PC-3 (cell line): Measurements from ENCODE around the gene GPC6.

Experiments
- EZH2 ChIP-seq: fragments of 300-600 bp; sonication (generic); IDR thresholded peaks from one replicate; pipeline ENCODE4 v1.6.1; 2017; ENCODE audit warnings: antibody characterized with exemption, mild to moderate bottlenecking, low read length; ENCODE audit not compliant: unreplicated experiment
- TF ChIP-seq, protein P1 (sequence below): fragments of 300-600 bp; sonication (generic); conservative IDR thresholded peaks from 2 replicates; pipeline ENCODE4 v1.5.1; 2017; ENCODE audit warnings: antibody characterized with exemption, low read depth, mild to moderate bottlenecking, low read length

DNA sequence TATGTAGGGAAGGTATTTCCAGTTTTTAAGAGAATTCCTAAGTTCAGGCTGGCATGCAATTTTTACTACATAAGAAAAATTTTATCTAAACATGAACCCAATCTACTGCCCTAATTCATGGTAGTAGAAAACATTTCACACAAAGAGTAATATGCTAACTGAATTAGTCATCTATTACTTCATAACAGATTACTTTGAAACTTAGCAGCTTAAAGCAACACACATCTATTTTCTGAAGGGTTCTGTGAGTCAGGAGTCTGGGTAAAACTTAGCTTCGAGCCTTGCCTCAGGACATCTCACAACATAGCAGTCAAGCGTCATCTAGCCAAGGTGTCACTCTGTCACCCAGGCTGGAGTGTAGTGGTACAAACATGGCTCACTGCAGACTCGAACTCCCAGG, 715.4 kb downstream of the GPC6 start:
- TF ChIP-seq, protein P1, sequence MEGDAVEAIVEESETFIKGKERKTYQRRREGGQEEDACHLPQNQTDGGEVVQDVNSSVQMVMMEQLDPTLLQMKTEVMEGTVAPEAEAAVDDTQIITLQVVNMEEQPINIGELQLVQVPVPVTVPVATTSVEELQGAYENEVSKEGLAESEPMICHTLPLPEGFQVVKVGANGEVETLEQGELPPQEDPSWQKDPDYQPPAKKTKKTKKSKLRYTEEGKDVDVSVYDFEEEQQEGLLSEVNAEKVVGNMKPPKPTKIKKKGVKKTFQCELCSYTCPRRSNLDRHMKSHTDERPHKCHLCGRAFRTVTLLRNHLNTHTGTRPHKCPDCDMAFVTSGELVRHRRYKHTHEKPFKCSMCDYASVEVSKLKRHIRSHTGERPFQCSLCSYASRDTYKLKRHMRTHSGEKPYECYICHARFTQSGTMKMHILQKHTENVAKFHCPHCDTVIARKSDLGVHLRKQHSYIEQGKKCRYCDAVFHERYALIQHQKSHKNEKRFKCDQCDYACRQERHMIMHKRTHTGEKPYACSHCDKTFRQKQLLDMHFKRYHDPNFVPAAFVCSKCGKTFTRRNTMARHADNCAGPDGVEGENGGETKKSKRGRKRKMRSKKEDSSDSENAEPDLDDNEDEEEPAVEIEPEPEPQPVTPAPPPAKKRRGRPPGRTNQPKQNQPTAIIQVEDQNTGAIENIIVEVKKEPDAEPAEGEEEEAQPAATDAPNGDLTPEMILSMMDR: no peak
- TF ChIP-seq EZH2: no peak
